Lung microvascular endothelial cell (primary cell): ENCODE measurements around the gene RPS6KA4. TPM values are rescaled to one million over a fixed set of nuclear protein-coding genes. Genes with fewer than 3 reads are reported as not detected.
"Not testable (repeated sequence)": the region's sequence is repeated elsewhere in the genome, so short reads cannot be mapped to it uniquely, and the experiment has no call there.

Source experiments
- DNase-seq, 2 donors: peaks; one replicate each; pipeline versions ENCODE4 v3.0.0 to v3.0.0-alpha.2; 2010; ENCODE audit warnings: low read depth in 2 of 2
- total RNA-seq: library from RNA; depleted of rRNA; stranded (reverse); fragments of >200 nt; gene quantifications from 2 replicates; pipeline ENCODE4 v1.2.1, GENCODE V29; 2014

RPS6KA4 gene
- 21.4 and 24.8 TPM in 2 replicates for total RNA-seq

GRCh38 chr11:64358907-64359711 lies at the start of gene RPS6KA4:
Gene RPS6KA4, plus strand, starts transcription at chr11:64359162. Its CDS starts 74 bp downstream, at chr11:64359236.
- peak; percentile 61 to 71 for DNase-seq

- DNase-seq, result no peak
Observed at GRCh38 chr11:64312947-64313346, 46.0 kb upstream of the RPS6KA4 start.

GRCh38 chr11:64313491-64314145 lies 45.3 kb upstream of the RPS6KA4 start:
- DNase-seq, result no peak

- DNase-seq, result no peak
Observed at GRCh38 chr11:64314146-64314804, 44.7 kb upstream of the RPS6KA4 start.

- no peak for DNase-seq
Observed at GRCh38 chr11:64314805-64315561, 44.0 kb upstream of the RPS6KA4 start.

- not testable (repeated sequence) for DNase-seq
Observed at GRCh38 chr11:64315667-64316526, 43.1 kb upstream of the RPS6KA4 start.

GRCh38 chr11:64316672-64317324 lies 42.2 kb upstream of the RPS6KA4 start:
- peak; percentile 27 to 69 for DNase-seq

- DNase-seq, result peak; percentile 94 to 97
Observed at GRCh38 chr11:64317325-64317960, 41.5 kb upstream of the RPS6KA4 start, which contains the start of gene TRMT112. Gene TRMT112, minus strand, starts transcription at chr11:64317559. Its CDS starts 33 bp downstream, at chr11:64317526.

- peak; percentile 96 to 97 for DNase-seq
Observed at GRCh38 chr11:64317961-64318765, 40.8 kb upstream of the RPS6KA4 start, which contains the start of gene PRDX5. Gene PRDX5, plus strand, starts transcription at chr11:64318121. Its CDS starts 95 bp downstream, at chr11:64318216.

GRCh38 chr11:64318766-64319761 lies 39.9 kb upstream of the RPS6KA4 start:
- DNase-seq, result no peak

- DNase-seq, result no peak
Observed at GRCh38 chr11:64320556-64320955, 38.4 kb upstream of the RPS6KA4 start.

- no peak for DNase-seq
Observed at GRCh38 chr11:64321026-64321425, 37.9 kb upstream of the RPS6KA4 start.

GRCh38 chr11:64321533-64321932 lies 37.4 kb upstream of the RPS6KA4 start:
- no peak for DNase-seq

- DNase-seq, result no peak
Observed at GRCh38 chr11:64322925-64323260, 36.1 kb upstream of the RPS6KA4 start.

GRCh38 chr11:64323373-64323772 lies 35.6 kb upstream of the RPS6KA4 start:
- DNase-seq, result no peak

GRCh38 chr11:64323984-64324383 lies 35.0 kb upstream of the RPS6KA4 start:
- not testable (repeated sequence) for DNase-seq
